HG02973 (cell line): ENCODE results near the gene RAB5B.
"Not testable (repeated sequence)": the region's sequence is repeated elsewhere in the genome, so short reads cannot be mapped to it uniquely, and the experiment has no call there.

Source experiments
- ATAC-seq: cut with Tn5 transposase; IDR thresholded peaks from one replicate; pipeline ENCODE4 v1.9.1; 2021; ENCODE audit warnings: moderate library complexity; ENCODE audit not compliant: unreplicated experiment

Gene RAB5B

DNA sequence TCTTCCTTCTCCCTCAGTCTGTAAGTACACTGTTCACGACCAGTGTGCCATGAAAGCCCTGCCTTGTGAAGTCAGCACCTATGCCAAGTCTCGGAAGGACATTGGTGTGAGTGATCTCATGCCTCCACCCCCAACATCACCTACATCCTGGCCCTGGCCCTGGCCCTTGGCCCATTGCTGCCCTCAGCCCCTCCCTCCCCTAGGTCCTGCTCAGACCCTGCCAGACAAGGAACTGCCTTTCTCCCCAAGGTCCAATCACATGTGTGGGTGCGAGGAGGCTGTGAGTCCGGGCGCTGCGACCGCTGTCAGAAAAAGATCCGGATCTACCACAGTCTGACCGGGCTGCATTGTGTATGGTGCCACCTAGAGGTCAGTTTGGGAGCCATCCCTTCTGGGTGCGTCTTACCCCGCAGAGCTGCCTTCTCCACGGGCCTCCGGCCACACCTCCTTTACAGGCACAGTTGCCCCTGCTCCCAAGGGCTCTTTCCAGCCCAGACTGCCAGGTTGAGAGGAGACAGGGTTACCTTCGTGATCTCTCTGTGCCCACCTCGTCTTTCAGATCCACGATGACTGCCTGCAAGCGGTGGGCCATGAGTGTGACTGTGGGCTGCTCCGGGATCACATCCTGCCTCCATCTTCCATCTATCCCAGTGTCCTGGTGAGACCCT, 33.7 kb upstream of the RAB5B start:
- peak; percentile 90 for ATAC-seq

GRCh38 chr12:55942055-55942454, 31.8 kb upstream of the RAB5B start:
- ATAC-seq = no peak

DNA sequence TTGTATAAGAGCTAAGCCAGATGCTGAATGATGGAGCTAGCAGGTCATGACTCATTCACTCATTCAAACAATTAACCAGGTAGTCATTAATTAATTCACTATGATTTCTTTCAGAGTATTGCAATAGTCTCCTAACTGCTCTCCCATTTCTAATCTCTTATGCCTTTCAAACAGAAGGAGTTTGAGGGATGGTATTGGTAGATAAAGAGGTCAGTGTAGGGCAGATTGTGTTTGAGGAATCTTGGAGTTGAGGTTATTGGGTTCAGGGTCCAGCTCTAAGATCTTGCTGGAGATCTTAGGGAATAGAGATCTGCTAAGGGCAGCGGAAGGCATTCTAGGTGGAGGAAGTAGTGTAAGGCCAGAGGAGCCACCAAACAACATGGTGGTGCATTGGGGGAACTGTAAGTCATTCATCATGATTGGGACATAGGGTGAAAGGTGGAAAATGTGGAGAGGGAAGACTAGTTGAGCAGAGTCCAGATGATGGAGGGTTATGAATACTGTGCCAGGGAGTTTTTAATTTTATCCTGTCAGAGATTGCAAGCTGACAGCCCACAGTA, 31.2 kb upstream of the RAB5B start:
- ATAC-seq = no peak

GRCh38 chr12:55946553-55946952, 27.3 kb upstream of the RAB5B start:
- ATAC-seq = no peak

GRCh38 chr12:55955344-55955743, 18.5 kb upstream of the RAB5B start:
- ATAC-seq = no peak

DNA sequence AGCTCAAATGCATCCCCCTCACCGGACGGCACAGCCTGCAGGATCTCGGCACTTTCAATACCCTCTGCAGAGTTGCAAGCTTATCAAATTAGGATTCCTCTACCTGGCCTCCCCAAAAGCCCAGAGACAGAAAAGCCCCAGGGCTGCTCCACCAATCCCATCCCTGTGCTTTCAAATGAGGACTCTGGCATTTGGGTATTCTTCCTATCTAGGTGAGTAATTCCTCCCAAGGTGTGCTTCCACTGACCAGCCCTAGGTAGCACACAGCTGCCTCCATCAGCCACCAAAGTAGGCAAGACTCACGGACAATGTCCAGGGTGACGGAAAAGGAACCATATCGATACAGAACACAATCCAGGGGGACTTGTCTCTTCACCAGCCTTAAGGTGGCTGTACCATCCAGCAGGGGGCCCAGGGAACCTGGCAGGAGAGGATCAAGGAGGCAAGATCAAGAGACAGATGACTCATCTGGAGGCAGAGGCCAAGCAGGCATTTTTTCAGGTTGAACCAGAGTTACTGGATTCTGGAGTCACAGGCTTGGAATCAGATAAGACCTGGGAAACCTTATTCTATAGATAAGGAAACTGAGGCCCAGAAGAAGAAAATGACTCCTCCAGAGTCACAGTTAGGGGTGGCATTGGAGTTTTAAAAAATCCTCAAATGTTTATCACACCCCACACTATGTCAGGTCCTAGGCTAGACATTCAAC, 17.9 kb upstream of the RAB5B start:
- ATAC-seq = no peak

DNA sequence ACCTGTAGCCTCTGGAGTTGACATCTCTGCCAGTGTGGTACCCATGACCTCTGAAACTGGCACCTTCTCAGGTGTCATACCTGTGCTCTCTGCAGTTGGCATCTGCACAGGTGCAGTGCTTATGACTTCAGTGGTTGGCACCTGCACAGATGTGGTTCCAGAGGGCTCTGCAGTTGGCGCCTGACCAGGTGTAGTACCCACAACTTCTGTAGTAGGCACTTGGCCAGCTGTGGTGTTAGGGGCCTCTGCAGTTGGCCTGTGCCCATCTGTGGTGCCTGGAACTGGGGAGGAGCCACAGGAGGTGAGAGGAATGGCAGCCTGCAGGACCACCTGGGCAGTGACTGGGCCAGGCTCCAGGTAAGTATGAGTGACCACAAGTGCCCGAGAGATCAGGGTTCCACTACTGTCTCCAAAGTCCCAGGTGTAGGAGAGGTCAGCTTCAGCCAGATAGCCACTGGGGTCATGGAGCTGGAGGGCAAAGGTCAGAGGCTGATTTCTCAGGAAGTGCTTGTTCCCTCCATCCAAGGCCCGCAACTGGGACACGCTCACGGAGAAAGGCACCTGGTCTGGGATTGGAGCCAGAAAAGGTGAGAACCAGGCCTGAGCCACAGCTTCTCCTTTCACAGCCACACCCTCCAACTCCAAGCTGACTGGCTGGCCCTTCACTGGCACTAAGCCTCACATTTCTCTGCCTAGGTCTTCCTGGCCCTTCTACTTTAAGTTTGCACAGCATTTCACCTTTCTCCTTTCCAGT, 16.6 kb upstream of the RAB5B start:
- no peak for ATAC-seq

- no peak for ATAC-seq
Measured at GRCh38 chr12:55963760-55964159, 10.1 kb upstream of the RAB5B start.

GRCh38 chr12:55965240-55965639, 8.6 kb upstream of the RAB5B start:
- no peak for ATAC-seq

GRCh38 chr12:55965941-55966407, 7.9 kb upstream of the RAB5B start, which contains the start of gene PMEL:
Gene PMEL (minus strand): TSS chr12:55966042. CDS start chr12:55966011, 31 bp downstream.
- no peak for ATAC-seq

DNA sequence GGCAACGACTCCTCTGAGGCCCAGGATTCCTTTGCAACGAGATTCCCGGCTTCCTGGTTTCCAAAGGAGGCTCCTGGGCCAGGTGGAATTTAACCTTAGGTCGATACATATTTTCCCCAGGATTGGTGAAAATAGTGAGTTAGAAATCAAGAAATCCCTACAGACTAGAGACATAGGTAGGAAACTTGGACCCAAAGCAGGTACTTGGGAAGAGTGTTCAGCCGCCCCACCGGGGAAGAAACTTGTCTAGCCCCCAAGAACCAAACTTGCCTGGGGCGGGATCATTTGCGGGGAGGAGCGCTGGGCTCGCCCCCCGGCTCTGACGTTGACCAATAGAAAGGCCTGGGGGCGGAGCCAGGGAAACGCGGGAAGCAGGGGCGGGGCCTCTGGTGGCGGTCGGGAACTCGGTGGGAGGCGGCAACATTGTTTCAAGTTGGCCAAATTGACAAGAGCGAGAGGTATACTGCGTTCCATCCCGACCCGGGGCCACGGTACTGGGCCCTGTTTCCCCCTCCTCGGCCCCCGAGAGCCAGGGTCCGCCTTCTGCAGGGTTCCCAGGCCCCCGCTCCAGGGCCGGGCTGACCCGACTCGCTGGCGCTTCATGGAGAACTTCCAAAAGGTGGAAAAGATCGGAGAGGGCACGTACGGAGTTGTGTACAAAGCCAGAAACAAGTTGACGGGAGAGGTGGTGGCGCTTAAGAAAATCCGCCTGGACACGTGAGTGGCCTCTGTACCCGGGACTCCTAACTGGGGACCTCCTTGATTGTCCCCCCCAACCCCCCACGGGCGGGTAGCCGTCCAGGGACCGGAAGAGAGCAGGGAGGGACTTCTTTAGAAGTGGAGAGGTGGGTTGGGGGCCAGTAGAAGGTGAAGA, 7.2 kb upstream of the RAB5B start, which contains the start of gene CDK2:
TSS of gene CDK2 (plus strand) at position 423 of the 874 bp plus-strand sequence. CDS start at position 602, 179 bp downstream.
- peak; percentile 92 for ATAC-seq

GRCh38 chr12:55969356-55969755, 4.5 kb upstream of the RAB5B start:
- ATAC-seq = no peak

- no peak for ATAC-seq
Measured at GRCh38 chr12:55970775-55971174, 3.1 kb upstream of the RAB5B start.

GRCh38 chr12:55972042-55972441, 1.8 kb upstream of the RAB5B start:
- ATAC-seq = no peak

DNA sequence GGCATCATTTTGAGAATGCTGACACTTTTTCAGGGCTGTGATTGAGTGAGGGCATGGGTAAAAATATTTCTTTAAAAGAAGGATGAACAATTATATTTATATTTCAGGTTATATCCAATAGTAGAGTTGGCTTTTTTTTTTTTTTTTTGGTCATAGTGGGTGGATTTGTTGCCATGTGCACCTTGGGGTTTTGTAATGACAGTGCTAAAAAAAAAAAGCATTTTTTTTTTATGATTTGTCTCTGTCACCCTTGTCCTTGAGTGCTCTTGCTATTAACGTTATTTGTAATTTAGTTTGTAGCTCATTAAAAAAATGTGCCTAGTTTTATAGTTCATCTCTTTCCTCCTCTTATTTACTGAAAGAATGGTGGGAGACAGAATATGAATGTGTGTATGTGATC, 1.4 kb upstream of the RAB5B start:
- no peak for ATAC-seq

- ATAC-seq = no peak
Measured at GRCh38 chr12:55972911-55973598, 823 bp upstream of the RAB5B start.

GRCh38 chr12:55974308-55974730, 441 bp downstream of the RAB5B start:
- peak; percentile 15 for ATAC-seq

DNA sequence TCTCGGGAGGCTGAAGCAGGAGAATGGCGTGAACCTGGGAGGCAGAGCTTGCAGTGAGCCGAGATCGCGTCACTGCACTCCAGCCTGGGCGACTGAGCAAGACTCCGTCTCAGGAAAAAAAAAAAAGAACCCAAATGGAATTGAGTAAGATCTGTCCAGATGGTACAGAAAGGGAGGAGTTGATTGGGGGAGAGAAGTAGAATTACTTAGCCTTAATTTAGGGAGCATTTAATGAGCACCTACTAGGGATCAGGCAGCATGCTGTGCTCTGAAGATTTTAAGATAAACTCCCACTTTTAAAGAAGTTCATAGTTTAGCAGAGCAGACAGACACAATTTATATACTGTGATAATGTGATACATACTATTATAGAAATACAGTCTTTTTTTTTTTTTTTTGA, 4.5 kb downstream of the RAB5B start:
- no peak for ATAC-seq

- ATAC-seq = no peak
Measured at GRCh38 chr12:55979069-55979468, 5.2 kb downstream of the RAB5B start.

GRCh38 chr12:55981882-55982281, 8.0 kb downstream of the RAB5B start:
- not testable (repeated sequence) for ATAC-seq
